GM19395 (cell line): Measurements from ENCODE around the gene FAP.

Experiments
- ATAC-seq: cut with Tn5 transposase; IDR thresholded peaks from one replicate; pipeline ENCODE4 v1.9.1; 2021; ENCODE audit warnings: mild to moderate bottlenecking, moderate library complexity; ENCODE audit not compliant: unreplicated experiment

Gene FAP, protein sequence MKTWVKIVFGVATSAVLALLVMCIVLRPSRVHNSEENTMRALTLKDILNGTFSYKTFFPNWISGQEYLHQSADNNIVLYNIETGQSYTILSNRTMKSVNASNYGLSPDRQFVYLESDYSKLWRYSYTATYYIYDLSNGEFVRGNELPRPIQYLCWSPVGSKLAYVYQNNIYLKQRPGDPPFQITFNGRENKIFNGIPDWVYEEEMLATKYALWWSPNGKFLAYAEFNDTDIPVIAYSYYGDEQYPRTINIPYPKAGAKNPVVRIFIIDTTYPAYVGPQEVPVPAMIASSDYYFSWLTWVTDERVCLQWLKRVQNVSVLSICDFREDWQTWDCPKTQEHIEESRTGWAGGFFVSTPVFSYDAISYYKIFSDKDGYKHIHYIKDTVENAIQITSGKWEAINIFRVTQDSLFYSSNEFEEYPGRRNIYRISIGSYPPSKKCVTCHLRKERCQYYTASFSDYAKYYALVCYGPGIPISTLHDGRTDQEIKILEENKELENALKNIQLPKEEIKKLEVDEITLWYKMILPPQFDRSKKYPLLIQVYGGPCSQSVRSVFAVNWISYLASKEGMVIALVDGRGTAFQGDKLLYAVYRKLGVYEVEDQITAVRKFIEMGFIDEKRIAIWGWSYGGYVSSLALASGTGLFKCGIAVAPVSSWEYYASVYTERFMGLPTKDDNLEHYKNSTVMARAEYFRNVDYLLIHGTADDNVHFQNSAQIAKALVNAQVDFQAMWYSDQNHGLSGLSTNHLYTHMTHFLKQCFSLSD

DNA sequence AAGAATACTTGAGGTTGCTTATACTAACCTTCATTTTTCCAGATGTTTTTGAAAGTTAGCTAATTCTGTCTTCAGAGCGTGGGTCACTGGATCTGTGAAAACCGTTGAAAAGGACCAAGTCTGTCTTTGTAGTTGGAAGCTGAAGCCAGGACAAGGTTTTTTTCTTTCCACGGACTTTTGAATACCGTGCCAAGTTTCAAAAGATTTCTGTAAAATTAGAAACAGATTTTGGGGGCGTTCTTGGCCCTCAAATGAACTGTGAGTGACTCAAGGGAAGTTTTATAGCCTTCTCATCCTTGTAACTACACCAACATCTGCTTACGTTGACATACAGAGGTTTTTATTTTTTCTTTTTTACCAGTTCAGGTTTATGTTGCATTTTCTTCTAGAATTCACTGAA is at the start of gene FAP:
Gene FAP, minus strand, starts transcription at position 152 of the 400 bp plus-strand sequence. Its CDS starts 118 bp downstream, at position 34.
- no peak for ATAC-seq

DNA sequence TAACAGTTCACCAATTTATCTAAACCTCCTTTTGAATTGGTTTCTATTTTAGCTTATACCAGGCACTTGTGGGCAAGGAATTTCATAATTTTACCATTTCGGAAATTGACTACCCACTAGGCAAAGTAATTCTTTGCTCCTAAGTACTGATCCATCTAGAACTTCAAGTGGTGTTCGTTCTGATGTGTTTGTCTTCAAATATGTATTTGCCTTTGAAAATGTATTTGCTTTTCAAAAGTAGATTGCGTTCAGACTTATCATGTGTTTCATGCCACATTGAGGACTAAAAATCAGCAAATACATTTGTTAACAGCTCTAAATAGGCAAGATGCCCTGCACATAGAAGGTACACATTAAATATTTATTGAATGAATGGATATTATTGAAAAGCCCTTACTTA is 48.5 kb upstream of the FAP start:
- no peak for ATAC-seq

DNA sequence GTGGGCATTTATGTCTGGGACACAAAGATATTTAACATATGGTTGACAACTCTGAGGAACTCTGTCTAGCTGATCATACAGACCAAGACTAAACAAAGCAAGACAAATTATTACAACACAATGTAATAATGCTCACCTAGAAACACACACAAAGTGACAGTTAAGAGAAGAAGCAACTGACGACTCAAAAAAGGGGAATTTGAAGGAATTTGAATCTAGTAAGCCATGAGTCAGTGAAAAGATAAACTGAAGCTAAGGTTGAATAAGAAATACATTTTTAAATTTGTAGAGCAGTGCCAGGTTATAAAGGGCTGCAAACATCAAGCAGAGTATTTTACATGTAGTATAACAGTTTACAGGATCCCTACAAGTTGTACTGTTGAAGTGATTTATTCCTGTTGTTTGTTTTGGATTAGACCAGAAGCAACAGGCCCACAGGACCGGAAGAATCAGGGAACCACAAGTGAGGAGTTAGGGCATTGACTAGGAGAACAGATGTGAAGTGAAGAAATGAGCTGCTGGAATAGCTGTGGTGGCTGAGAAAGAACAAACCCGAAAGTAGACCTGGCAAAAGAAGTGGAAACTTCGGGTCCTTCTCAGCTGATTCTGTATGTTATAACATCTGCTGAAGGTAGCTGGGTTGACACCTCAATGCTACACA is 39.6 kb upstream of the FAP start:
- ATAC-seq: no peak

DNA sequence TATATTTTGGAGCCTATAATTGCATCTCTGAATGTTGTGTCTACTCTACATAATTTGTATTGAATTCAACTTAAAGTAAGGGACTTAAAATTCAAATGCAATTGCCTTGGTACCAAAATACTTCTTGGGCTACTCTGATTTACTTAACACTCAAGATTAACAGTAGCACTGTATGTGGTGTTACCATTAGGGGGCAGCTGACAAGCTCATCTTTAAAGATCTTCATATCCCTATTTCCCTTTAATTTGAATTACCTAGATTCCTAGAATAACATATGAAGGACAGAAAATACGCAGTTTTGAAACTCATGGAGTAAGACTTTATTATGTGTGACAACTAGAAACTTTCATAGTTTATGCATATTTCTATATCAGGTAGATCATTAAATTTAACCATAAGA is 37.4 kb upstream of the FAP start:
- ATAC-seq: no peak

DNA sequence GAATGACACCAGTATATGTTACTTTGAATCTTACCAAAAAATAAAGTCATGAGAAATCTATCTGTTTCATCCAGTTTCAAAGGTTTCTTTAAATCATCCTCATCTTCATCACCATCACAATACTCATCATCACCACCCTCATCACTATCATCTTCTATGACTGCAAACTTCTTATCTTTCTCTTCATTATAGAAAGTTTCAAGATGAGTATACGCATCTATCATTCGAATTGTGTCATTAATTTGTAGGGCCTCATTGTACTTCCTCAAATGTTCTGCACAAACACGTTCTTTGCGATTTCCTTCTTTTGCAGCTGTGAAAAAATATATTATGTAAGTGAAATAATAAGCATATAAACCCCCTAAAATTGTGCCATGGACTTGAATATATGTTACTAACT is 34.1 kb upstream of the FAP start:
- ATAC-seq: no peak

DNA sequence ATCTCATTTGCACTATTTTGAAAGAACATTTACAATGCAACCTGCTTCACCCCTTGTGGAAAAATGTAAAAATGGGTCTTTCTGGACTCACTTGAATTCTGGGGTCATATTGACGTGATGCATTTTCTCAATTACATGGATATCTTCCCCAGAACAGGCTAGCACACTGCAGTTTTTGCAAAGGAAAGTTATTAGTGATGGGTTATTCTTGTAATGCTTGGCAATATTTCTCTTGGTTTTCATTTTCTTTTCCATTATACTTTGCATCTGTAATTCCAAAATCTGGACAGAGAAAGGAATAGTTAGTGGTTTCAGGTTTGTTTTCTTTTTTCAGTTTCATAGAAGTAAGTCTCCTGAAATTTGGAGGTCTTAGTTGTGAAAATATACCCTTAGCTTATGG is 24.8 kb upstream of the FAP start:
- no peak for ATAC-seq

DNA sequence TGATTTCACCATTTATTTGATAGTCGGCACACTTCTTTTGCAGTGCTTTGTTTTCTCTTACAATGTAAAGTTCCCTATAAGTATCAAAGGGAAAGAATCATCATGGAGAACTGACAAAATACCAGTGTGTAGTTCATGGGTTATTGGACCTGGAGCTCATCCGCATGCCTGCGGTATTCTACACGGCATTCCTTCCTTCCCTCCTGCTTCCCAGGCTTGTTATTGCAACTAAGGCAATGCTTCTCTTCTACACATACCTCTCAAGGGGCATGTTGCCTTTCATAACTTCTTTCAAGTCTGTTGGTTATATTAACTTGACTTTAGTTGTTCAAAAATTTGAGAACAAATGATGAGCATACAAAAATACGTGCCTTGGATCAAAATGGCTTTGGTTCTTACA is 24.3 kb upstream of the FAP start:
- ATAC-seq: no peak

- no peak for ATAC-seq
These were observed 23.2 kb upstream of the FAP start for GRCh38 chr2:162266460-162266760.

GRCh38 chr2:162265666-162266459 is 22.6 kb upstream of the FAP start:
- no peak for ATAC-seq

DNA sequence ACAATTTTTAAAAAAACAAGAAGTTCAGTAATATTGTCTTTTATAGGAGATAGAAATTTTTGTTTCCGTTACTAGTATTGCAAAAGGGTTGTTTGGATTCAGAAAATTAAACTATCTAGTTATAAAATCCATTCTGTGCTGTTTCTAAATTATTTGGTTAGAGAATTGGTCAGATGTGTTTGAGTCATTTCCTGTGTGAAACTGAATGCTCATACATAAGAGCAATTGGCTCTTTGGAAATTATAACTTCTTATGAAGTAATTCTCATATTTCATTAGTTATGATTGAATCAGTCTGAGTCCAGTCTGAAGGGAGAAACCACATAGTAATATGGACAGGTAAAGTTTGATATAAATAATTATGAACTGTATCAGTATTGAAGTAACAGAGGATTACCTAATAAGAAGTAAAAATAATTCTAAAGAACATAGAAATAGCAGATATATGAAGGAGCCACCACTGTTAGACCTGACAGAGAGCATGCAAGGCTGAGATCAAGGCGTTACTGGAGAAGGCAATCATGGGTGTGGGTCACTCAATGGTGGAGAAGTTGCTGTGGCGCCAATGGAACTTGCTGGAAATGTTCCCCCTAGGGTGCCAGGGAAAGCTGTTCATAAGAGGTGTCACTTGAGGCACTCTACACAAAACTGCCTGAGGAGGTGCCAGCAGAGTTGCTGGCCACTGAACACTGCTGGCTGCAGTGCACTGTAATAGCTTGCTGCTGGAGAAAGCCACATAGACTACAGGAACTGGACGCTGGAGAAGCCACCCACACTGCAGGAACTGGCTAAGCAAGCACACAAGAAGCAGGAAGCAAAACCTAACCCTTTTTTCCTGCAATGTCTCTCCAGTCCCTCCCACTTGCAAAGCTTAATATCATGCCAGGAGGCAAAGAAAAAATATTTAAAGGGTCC is 18.0 kb upstream of the FAP start:
- peak; percentile 64 for ATAC-seq

DNA sequence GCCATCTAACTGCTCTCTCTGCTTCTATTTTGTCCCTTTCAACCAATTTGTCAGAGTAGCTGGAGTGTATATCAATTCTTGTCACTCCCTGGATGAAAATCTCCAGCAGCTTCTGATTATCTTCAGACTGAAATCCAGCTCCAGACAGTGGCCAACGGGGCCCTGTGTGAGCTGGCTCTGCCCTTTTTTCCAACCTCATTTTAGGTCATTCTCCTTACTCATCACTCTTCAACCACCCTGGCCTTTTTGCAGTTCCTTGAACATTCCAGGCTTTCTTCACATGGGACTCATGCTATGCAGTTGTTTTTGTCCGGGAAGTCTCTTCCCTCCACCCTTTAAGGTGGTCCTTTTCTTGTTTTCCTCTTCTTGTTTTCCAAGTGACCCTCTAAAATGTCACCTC is 15.4 kb upstream of the FAP start:
- ATAC-seq: no peak

DNA sequence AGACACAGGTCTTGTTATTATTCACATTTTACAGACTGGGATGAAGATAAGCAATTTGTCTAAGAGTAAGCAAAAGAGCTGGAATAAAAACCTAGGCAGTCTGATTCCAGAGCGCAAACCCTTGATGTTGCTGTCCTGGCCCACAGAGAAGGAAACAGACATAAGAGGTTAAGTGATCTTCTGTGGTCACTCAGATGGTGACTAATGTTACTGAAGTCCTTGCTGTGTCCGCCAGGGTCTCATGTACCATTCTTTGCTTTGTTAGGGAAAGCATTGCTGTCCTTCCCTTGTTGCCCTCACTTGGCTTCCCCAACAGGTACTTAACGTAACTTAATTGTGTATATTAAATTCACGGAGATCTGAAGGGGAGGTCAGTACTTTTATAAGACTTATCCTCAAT is 14.9 kb upstream of the FAP start:
- no peak for ATAC-seq

DNA sequence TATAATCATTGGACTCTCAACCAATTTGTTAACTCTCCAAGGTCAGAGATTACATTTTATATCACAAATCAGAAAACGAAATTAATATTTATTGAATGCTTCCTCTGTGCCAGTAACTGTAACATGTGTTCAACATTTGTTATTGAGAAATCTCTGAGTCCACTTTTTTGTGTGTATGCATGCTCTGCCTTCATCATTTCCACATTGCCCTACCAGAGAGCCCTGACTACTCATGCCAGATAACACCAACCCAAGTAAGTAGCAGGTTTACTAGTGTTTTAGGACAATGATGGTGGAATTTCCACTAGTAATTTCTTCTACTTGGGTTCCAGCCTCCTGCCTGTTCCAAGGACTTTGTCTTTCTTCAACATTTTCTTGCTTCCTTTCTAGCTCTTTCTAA is 14.2 kb upstream of the FAP start:
- no peak for ATAC-seq

DNA sequence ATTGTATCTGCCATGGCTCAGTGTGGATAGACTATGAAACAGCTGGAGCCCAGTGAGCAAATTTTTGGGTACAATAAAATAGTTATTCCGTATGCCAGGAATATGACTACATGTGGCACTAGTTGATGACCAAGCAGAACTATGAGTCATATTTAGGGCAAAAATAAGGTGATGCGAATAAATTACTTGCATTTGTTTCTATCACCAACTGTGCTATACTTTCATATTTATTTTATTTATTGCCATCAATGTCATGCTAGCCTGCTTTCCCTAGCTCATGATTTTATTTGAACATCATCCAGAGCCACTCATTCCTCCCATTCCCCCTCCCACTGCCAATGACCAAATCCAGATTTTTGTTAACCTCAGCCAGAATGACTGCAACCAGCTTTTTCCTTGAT is 13.3 kb upstream of the FAP start:
- no peak for ATAC-seq

DNA sequence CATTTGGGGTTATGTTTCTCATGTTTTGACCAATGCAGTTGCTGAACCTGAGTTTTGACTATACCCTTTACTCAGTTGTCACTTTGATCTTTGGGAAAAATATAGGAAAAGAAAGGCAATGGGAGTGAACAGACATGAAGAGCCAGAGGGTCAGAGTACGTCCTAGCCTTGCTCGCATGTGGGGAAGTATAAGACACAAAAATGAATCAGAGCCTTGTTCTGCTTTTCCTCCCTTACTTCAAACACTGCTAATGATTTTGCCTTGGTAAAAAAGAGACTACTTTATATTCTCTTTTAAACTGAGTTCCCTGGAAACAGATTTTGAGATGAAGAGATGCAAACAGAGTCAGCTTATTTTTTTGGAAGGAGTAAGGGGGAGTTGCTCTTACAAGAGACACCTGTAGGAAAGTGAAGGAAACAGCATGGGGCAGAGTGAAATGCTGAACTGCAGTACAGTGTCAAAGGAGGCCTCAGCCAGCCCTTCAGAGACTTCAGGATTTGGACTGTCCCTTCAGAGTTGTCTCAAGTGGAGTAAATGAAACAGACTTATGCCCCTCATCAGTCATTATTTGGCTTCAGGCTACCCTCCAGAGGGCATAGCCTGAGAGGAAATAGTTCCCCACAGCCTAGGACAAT is 11.1 kb upstream of the FAP start:
- ATAC-seq: no peak

DNA sequence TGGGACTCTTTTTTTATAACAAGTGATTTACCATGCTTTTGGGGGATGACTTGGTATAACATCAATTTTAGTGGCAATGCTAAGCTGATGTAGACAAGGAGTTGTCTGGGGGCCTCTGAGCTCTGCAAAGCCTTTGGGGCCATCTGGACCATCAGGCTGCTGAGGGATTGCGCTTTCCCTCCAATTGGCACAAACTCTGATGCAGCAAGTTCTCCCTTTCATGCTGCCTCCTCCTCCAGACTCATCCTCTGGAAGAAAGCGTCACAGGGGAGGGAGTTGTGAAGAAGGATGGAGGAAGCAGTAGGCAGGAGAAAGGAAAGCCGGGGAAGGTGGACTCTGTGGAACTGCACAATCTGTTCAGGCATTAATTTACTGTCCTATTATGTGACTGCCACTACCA is 10.2 kb upstream of the FAP start:
- ATAC-seq: no peak

GRCh38 chr2:162252153-162252552 is 8.9 kb upstream of the FAP start:
- ATAC-seq: no peak

DNA sequence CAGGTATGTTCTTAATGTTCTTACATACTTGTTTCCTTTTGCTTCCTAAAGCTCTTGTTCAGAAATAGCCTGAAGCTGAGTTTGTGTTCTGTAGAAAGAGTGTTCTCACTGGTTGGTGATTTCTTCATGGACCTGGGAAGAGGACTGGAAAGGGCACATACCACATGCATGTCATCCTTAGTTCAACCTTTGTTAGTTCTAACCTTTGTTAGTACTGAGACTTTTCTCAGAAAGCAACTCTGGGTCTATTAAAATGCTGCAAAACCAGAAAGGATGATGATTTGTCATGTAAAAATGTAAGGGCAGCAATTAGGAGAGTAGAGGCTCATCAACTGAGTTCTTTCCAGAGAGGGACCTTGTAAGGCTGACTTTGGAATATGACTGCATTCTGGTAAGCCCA is 2.5 kb upstream of the FAP start:
- ATAC-seq: no peak

GRCh38 chr2:162245061-162245460 is 1.8 kb upstream of the FAP start:
- no peak for ATAC-seq

- no peak for ATAC-seq
These were observed 1.3 kb upstream of the FAP start for GRCh38 chr2:162244541-162245031.
